Sigmoid colon (tissue), 3 donors: Measurements from ENCODE around the gene KCNAB1.

ENCODE experiments used
- POLR2A ChIP-seq, 2 donors: fragments of 450-650 bp; IDR thresholded peaks; one replicate each; pipeline ENCODE4 v1.6.1; 2016; ENCODE audit warnings: antibody characterized with exemption in 2 of 2, mild to moderate bottlenecking in 2 of 2, moderate library complexity in 2 of 2
- TF ChIP-seq, protein P1 (sequence below), 4 experiments: fragments of 450-650 bp in 3 of 4; fragments of 200-600 bp in 1 of 4; IDR thresholded peaks; one replicate each; pipeline ENCODE4 v1.5.1; 2016 to 2019; ENCODE audit warnings: antibody characterized with exemption in 4 of 4, mild to moderate bottlenecking in 3 of 4, moderate library complexity in 2 of 4

- TF ChIP-seq, protein P1, sequence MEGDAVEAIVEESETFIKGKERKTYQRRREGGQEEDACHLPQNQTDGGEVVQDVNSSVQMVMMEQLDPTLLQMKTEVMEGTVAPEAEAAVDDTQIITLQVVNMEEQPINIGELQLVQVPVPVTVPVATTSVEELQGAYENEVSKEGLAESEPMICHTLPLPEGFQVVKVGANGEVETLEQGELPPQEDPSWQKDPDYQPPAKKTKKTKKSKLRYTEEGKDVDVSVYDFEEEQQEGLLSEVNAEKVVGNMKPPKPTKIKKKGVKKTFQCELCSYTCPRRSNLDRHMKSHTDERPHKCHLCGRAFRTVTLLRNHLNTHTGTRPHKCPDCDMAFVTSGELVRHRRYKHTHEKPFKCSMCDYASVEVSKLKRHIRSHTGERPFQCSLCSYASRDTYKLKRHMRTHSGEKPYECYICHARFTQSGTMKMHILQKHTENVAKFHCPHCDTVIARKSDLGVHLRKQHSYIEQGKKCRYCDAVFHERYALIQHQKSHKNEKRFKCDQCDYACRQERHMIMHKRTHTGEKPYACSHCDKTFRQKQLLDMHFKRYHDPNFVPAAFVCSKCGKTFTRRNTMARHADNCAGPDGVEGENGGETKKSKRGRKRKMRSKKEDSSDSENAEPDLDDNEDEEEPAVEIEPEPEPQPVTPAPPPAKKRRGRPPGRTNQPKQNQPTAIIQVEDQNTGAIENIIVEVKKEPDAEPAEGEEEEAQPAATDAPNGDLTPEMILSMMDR (IDR thresholded peaks at IDR 0.05), result no peak
- TF ChIP-seq POLR2A (IDR thresholded peaks at IDR 0.05), result no peak
These were observed 28.6 kb downstream of the KCNAB1 start for GRCh38 chr3:156148946-156149381.
